Measurements from ENCODE around the gene MCIDAS.

DNA sequence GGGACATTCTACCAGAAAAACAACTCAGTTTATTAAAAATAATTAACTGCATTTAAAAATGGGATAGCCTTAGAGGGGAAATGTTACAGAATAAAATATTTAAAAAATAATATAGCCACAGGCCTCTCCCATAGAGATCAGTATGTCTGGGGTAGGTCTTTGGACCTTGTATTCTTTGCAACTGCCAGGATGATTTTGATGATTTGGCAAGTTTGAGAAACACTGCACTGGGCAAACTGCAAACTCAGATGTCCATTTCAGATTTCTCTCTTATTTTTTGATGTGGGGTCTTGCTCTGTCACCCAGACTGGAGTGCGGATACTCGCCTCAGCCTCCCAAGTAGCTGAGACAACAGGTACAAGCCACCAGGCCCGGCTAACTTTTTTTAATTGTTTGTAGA lies 31.2 kb upstream of the MCIDAS start:
- TF ChIP-seq, protein P1, sequence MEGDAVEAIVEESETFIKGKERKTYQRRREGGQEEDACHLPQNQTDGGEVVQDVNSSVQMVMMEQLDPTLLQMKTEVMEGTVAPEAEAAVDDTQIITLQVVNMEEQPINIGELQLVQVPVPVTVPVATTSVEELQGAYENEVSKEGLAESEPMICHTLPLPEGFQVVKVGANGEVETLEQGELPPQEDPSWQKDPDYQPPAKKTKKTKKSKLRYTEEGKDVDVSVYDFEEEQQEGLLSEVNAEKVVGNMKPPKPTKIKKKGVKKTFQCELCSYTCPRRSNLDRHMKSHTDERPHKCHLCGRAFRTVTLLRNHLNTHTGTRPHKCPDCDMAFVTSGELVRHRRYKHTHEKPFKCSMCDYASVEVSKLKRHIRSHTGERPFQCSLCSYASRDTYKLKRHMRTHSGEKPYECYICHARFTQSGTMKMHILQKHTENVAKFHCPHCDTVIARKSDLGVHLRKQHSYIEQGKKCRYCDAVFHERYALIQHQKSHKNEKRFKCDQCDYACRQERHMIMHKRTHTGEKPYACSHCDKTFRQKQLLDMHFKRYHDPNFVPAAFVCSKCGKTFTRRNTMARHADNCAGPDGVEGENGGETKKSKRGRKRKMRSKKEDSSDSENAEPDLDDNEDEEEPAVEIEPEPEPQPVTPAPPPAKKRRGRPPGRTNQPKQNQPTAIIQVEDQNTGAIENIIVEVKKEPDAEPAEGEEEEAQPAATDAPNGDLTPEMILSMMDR (IDR thresholded peaks at IDR 0.05), result no peak
- no peak for TF ChIP-seq POLR2A (IDR thresholded peaks at IDR 0.05)

All from tibial nerve (tissue), 3 donors.